WTC11 (cell line): ENCODE data around the gene C3orf18. TPM values are rescaled to one million over a fixed set of nuclear protein-coding genes. Genes with fewer than 3 reads are reported as not detected.

Source experiments
- ATAC-seq: fragments of 200-7000 bp; cut with Tn5 transposase; 2 replicates; pipeline ENCODE4 v1.10.0; 2021; ENCODE audit warnings: mild to moderate bottlenecking, moderate library complexity
- CTCF ChIA-PET: fragments of 300-600 bp; sonication (Branson Sonifier 250); formaldehyde crosslinking; loops from one replicate; lab custom pipeline; 2021; ENCODE audit warnings: antibody characterized with exemption; lab: Charles Lee
- POLR2A ChIA-PET: fragments of 350-600 bp; sonication (Branson Sonifier 250); formaldehyde crosslinking; loops from one replicate; lab custom pipeline; 2021; ENCODE audit warnings: antibody characterized with exemption; lab: Charles Lee
- DNase-seq: peaks from one replicate; pipeline ENCODE4 v3.0.0; 2021; ENCODE audit warnings: low spot score
- H3K27ac Mint-ChIP-seq: 2 replicates; pipeline ENCODE4 v1.8.0; 2021; ENCODE audit warnings: mixed read lengths
- H3K27me3 Mint-ChIP-seq: 2 replicates; pipeline ENCODE4 v1.8.0; 2021; ENCODE audit warnings: low read depth, mild to moderate bottlenecking, moderate library complexity, mixed read lengths
- H3K36me3 Mint-ChIP-seq: 2 replicates; pipeline ENCODE4 v1.8.0; 2021; ENCODE audit warnings: mixed read lengths
- H3K4me1 Mint-ChIP-seq: 2 replicates; pipeline ENCODE4 v1.8.0; 2022; ENCODE audit warnings: mixed read lengths
- H3K4me3 Mint-ChIP-seq: 2 replicates; pipeline ENCODE4 v1.8.0; 2021; ENCODE audit warnings: mild to moderate bottlenecking, moderate library complexity, mixed read lengths
- H3K9me3 Mint-ChIP-seq: 2 replicates; pipeline ENCODE4 v1.8.0; 2021; ENCODE audit warnings: mixed read lengths
- ATF1 ChIP-seq: sonication (generic); formaldehyde crosslinking; IDR thresholded peaks from 2 replicates; pipeline ENCODE4 v1.8.1; 2023; ENCODE audit warnings: mild to moderate bottlenecking, moderate library complexity, missing genetic modification reagents
- ATF6 ChIP-seq: sonication (generic); formaldehyde crosslinking; IDR thresholded peaks from 2 replicates; pipeline ENCODE4 v1.8.1; 2023; ENCODE audit warnings: mild to moderate bottlenecking, missing genetic modification reagents
- CREM ChIP-seq: sonication (generic); formaldehyde crosslinking; IDR thresholded peaks from 2 replicates; pipeline ENCODE4 v1.8.1; 2022; ENCODE audit warnings: mild to moderate bottlenecking, missing genetic modification reagents, moderate library complexity
- E2F1 ChIP-seq: sonication (generic); formaldehyde crosslinking; IDR thresholded peaks from 2 replicates; pipeline ENCODE4 v1.8.0; 2022; ENCODE audit warnings: mild to moderate bottlenecking, missing genetic modification reagents
- E2F4 ChIP-seq: sonication (generic); formaldehyde crosslinking; IDR thresholded peaks from 2 replicates; pipeline ENCODE4 v1.8.1; 2022; ENCODE audit warnings: low read depth, mild to moderate bottlenecking, moderate library complexity, missing genetic modification reagents, borderline replicate concordance
- E2F5 ChIP-seq: sonication (generic); formaldehyde crosslinking; IDR thresholded peaks from 2 replicates; pipeline ENCODE4 v1.8.1; 2022; ENCODE audit warnings: mild to moderate bottlenecking, moderate library complexity, missing genetic modification reagents
- ERG ChIP-seq: fragments of 250-450 bp; sonication (Bioruptor Pico); IDR thresholded peaks from 2 replicates; pipeline ENCODE4 v1.8.0; 2021; ENCODE audit warnings: mild to moderate bottlenecking
- GABPB1 ChIP-seq: sonication (generic); formaldehyde crosslinking; IDR thresholded peaks from 2 replicates; pipeline ENCODE4 v1.8.1; 2023; ENCODE audit warnings: mild to moderate bottlenecking, missing genetic modification reagents
- NFATC4 ChIP-seq: fragments of 250-450 bp; sonication (Bioruptor Pico); IDR thresholded peaks from 2 replicates; pipeline ENCODE4 v1.9.0; 2021; ENCODE audit warnings: mild to moderate bottlenecking
- NFE2L1 ChIP-seq: sonication (generic); formaldehyde crosslinking; IDR thresholded peaks from 2 replicates; pipeline ENCODE4 v1.8.1; 2023; ENCODE audit warnings: missing genetic modification reagents
- NR1H2 ChIP-seq: sonication (generic); formaldehyde crosslinking; IDR thresholded peaks from 2 replicates; pipeline ENCODE4 v1.9.0; 2021; ENCODE audit warnings: mild to moderate bottlenecking, moderate library complexity, missing genetic modification reagents
- NR2C2 ChIP-seq: sonication (generic); formaldehyde crosslinking; IDR thresholded peaks from 2 replicates; pipeline ENCODE4 v1.8.0; 2022; ENCODE audit warnings: mild to moderate bottlenecking, missing genetic modification reagents
- NR3C1 ChIP-seq: sonication (generic); formaldehyde crosslinking; conservative IDR thresholded peaks from 2 replicates; pipeline ENCODE4 v1.8.1; 2023; ENCODE audit warnings: low read depth, mild to moderate bottlenecking, missing genetic modification reagents
- PRRX2 ChIP-seq: fragments of 250-450 bp; sonication (Bioruptor Pico); IDR thresholded peaks from 2 replicates; pipeline ENCODE4 v1.8.0; 2021; ENCODE audit warnings: mild to moderate bottlenecking
- SMAD4 ChIP-seq: sonication (generic); formaldehyde crosslinking; IDR thresholded peaks from 2 replicates; pipeline ENCODE4 v1.8.0; 2022; ENCODE audit warnings: mild to moderate bottlenecking, missing genetic modification reagents
- SOX15 ChIP-seq: fragments of 250-450 bp; sonication (Bioruptor Pico); IDR thresholded peaks from 2 replicates; pipeline ENCODE4 v1.9.0; 2021; ENCODE audit warnings: mild to moderate bottlenecking
- ZNF396 ChIP-seq: fragments of 250-450 bp; sonication (Bioruptor Pico); IDR thresholded peaks from 2 replicates; pipeline ENCODE4 v1.8.0; 2021; ENCODE audit warnings: mild to moderate bottlenecking, moderate library complexity, borderline replicate concordance
- ZNF423 ChIP-seq: fragments of 250-450 bp; sonication (Bioruptor Pico); IDR thresholded peaks from 2 replicates; pipeline ENCODE4 v2.1.2; 2022; ENCODE audit warnings: mild to moderate bottlenecking, moderate library complexity
- ZSCAN18 ChIP-seq: fragments of 250-450 bp; sonication (Bioruptor Pico); IDR thresholded peaks from 2 replicates; pipeline ENCODE4 v2.1.2; 2022; ENCODE audit warnings: mild to moderate bottlenecking, moderate library complexity
- total RNA-seq: library from RNA; stranded (reverse); gene quantifications from 3 replicates; pipeline ENCODE4 v1.2.3, GENCODE V29; 2021

C3orf18 gene
- total RNA-seq, 1 experiment from 2014 or later = 12.1 TPM

- TF ChIP-seq ZNF396 (CRISPR knock-in tag) = no peak
- TF ChIP-seq SOX15 (CRISPR knock-in tag) = no peak
- no peak for TF ChIP-seq ERG (CRISPR knock-in tag)
- TF ChIP-seq GABPB1 = no peak
- TF ChIP-seq NFE2L1 = no peak
- TF ChIP-seq ATF6 (CRISPR knock-in tag) = no peak
- no peak for TF ChIP-seq ZSCAN18 (CRISPR knock-in tag)
- no peak for TF ChIP-seq PRRX2 (CRISPR knock-in tag)
- TF ChIP-seq NR1H2 (CRISPR knock-in tag) = no peak
- TF ChIP-seq SMAD4 = no peak
- TF ChIP-seq E2F5 (CRISPR knock-in tag) = no peak
- no peak for TF ChIP-seq NR2C2
- TF ChIP-seq NFATC4 (CRISPR knock-in tag) = no peak
- no peak for TF ChIP-seq E2F1
- TF ChIP-seq CREM (CRISPR knock-in tag) = no peak
Observed at GRCh38 chr3:50586763-50587070, 19.2 kb upstream of the C3orf18 start (continued).

- H3K36me3 Mint-ChIP-seq = no peaks in the 10 kb centered on the region
- no peak overlapping the region for H3K27ac Mint-ChIP-seq
- TF ChIP-seq ATF1 (CRISPR knock-in tag) (no peak), E2F4 (CRISPR knock-in tag) (no peak), NR3C1 (CRISPR knock-in tag) (no peak), ZNF423 (CRISPR knock-in tag) (no peak), ZNF396 (CRISPR knock-in tag) (no peak)
- H3K4me3 Mint-ChIP-seq = no peak overlapping the region
- peaks cover 3% of the 10 kb centered on the region; the same call in 1 of the 2 replicates for H3K27me3 Mint-ChIP-seq
- ATAC-seq (no peak), DNase-seq (no peak)
- ChIA-PET POLR2A (interaction anchor here (0.5 kb wide), 1 partner anchor 39 kb away, joined by 3 read pairs; no protein-coding TSS in a partner anchor), CTCF (interaction anchor here (1.1 to 2.8 kb wide), 5 partner anchors 13 to 67 kb away, joined by 3 to 12 read pairs (median 5); partner anchors contain the start of genes CISH and HEMK1)
- no peaks in the 10 kb centered on the region for H3K9me3 Mint-ChIP-seq
- no peaks in the 10 kb centered on the region for H3K4me1 Mint-ChIP-seq
Observed at GRCh38 chr3:50585919-50586762, 18.6 kb upstream of the C3orf18 start.
